Hepatocyte (in vitro differentiated cells): ENCODE results near the gene PCDHGA9. TPM values are rescaled to one million over a fixed set of nuclear protein-coding genes. Genes with fewer than 3 reads are reported as not detected.
A peak's percentile ranks its signal among the peaks of the same experiment; 100 is the strongest.
"Not testable (repeated sequence)": the region's sequence is repeated elsewhere in the genome, so short reads cannot be mapped to it uniquely, and the experiment has no call there.

ENCODE experiments used
- DNase-seq: peaks from one replicate; pipeline ENCODE4 v3.0.0-alpha.2; 2016; ENCODE audit warnings: low spot score
- H2AFZ ChIP-seq: fragments of 200-600 bp; sonication (generic); 2 replicates; pipeline ENCODE4 v1.6.0; 2016; ENCODE audit warnings: antibody characterized with exemption, mild to moderate bottlenecking
- H3K27ac ChIP-seq: fragments of 200-600 bp; sonication (generic); 2 replicates; pipeline ENCODE4 v1.5.1; 2016; ENCODE audit warnings: mild to moderate bottlenecking
- H3K27me3 ChIP-seq: fragments of 200-600 bp; sonication (generic); 2 replicates; pipeline ENCODE4 v1.6.1; 2016
- H3K36me3 ChIP-seq: fragments of 200-600 bp; sonication (generic); replicated peaks from 2 replicates; pipeline ENCODE4 v1.5.1; 2016; ENCODE audit warnings: low read depth; ENCODE audit not compliant: insufficient read depth
- H3K4me1 ChIP-seq: fragments of 200-600 bp; sonication (generic); 2 replicates; pipeline ENCODE4 v1.5.1; 2016; ENCODE audit warnings: mild to moderate bottlenecking, moderate library complexity; ENCODE audit not compliant: insufficient read depth
- H3K4me2 ChIP-seq: fragments of 200-600 bp; sonication (generic); 2 replicates; pipeline ENCODE4 v1.6.0; 2016
- H3K4me3 ChIP-seq: fragments of 200-600 bp; sonication (generic); 2 replicates; pipeline ENCODE4 v1.5.1; 2016; ENCODE audit warnings: mild to moderate bottlenecking
- H3K79me2 ChIP-seq: fragments of 200-600 bp; sonication (generic); 2 replicates; pipeline ENCODE4 v1.6.0; 2017; ENCODE audit warnings: mild to moderate bottlenecking
- H3K9me2 ChIP-seq: fragments of 200-600 bp; sonication (generic); replicated peaks from 2 replicates; pipeline ENCODE4 v1.6.0; 2017; ENCODE audit warnings: mild to moderate bottlenecking; ENCODE audit not compliant: insufficient read depth
- H3K9me3 ChIP-seq: fragments of 200-600 bp; sonication (generic); 2 replicates; pipeline ENCODE4 v1.5.1; 2016; ENCODE audit warnings: low read depth, mild to moderate bottlenecking
- H4K20me1 ChIP-seq: fragments of 200-600 bp; sonication (generic); 2 replicates; pipeline ENCODE4 v1.6.0; 2016; ENCODE audit warnings: mild to moderate bottlenecking; ENCODE audit not compliant: insufficient read depth, poor library complexity, severe bottlenecking
- EZH2 ChIP-seq: fragments of 200-600 bp; sonication (generic); IDR thresholded peaks from 2 replicates; pipeline ENCODE4 v1.6.1; 2016; ENCODE audit warnings: antibody characterized with exemption, mild to moderate bottlenecking, borderline replicate concordance
- EZH2phosphoT487 ChIP-seq: fragments of 200-600 bp; sonication (generic); IDR thresholded peaks from one replicate; pipeline ENCODE4 v1.6.1; 2018; ENCODE audit warnings: antibody characterized with exemption, mild to moderate bottlenecking, low read depth, moderate library complexity; ENCODE audit not compliant: unreplicated experiment, severe bottlenecking
- whole genome bisulfite sequencing: methylation state at CpG from one replicate; pipeline ENCODE4 v1.1.6; 2016; ENCODE audit warnings: low lambda C conversion rate; ENCODE audit errors: missing lambda C conversion rate; 5-methylcytosine and 5-hydroxymethylcytosine counted together
- polyA plus RNA-seq: library from polyadenylated mRNA; unstranded; fragments of >200 nt; fragmentation: Nextera tagmentation; extraction: Ambion mirVana; gene quantifications from 2 replicates; pipeline ENCODE4 v1.2.1, GENCODE V29; 2016
- total RNA-seq: library from RNA; depleted of rRNA; stranded (reverse); fragments of >200 nt; gene quantifications from 2 replicates; pipeline ENCODE4 v1.2.3, GENCODE V29; 2014
- TF ChIP-seq, protein P1 (sequence below): fragments of 200-600 bp; sonication (generic); IDR thresholded peaks from 2 replicates; pipeline ENCODE4 v1.5.1; 2016; ENCODE audit warnings: antibody characterized with exemption, mild to moderate bottlenecking; ENCODE audit not compliant: poor library complexity

The PCDHGA9 gene
- total and polyA plus RNA-seq, 2 experiments from 2014 or later: 1.2 TPM; not detected in 1

DNA sequence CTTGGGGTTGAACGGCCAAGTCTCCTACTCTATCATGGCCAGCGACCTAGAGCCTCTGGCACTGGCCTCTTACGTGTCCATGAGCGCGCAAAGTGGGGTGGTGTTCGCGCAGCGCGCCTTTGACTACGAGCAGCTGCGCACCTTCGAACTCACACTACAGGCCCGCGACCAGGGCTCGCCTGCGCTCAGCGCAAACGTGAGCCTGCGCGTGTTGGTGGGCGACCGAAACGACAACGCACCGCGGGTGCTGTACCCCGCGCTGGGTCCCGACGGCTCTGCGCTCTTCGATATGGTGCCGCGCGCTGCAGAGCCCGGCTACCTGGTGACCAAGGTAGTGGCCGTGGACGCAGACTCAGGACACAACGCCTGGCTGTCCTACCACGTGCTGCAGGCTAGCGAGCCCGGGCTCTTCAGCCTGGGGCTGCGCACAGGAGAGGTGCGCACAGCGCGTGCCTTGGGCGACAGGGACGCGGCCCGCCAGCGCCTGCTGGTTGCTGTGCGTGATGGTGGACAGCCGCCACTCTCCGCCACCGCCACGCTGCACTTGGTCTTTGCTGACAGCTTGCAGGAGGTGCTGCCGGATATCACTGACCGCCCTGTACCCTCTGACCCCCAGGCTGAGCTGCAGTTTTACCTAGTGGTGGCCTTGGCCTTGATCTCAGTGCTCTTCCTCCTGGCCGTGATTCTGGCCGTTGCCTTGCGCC, 2.9 kb upstream of the PCDHGA9 start:
- H3K27ac ChIP-seq: no peak overlapping the region
- no peak overlapping the region for H3K4me3 ChIP-seq
- H3K36me3 ChIP-seq: no peaks in the 10 kb centered on the region
- H3K4me1 ChIP-seq: no peaks in the 10 kb centered on the region
- no peak overlapping the region for H2AFZ ChIP-seq
- H3K9me3 ChIP-seq: peaks cover 37% of the 10 kb centered on the region
- H3K79me2 ChIP-seq: no peaks in the 10 kb centered on the region
- TF ChIP-seq EZH2phosphoT487 (no peak), EZH2 (no peak)
- TF ChIP-seq, protein P1, sequence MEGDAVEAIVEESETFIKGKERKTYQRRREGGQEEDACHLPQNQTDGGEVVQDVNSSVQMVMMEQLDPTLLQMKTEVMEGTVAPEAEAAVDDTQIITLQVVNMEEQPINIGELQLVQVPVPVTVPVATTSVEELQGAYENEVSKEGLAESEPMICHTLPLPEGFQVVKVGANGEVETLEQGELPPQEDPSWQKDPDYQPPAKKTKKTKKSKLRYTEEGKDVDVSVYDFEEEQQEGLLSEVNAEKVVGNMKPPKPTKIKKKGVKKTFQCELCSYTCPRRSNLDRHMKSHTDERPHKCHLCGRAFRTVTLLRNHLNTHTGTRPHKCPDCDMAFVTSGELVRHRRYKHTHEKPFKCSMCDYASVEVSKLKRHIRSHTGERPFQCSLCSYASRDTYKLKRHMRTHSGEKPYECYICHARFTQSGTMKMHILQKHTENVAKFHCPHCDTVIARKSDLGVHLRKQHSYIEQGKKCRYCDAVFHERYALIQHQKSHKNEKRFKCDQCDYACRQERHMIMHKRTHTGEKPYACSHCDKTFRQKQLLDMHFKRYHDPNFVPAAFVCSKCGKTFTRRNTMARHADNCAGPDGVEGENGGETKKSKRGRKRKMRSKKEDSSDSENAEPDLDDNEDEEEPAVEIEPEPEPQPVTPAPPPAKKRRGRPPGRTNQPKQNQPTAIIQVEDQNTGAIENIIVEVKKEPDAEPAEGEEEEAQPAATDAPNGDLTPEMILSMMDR: no peak
- H4K20me1 ChIP-seq: no peaks in the 10 kb centered on the region
- H3K4me2 ChIP-seq: no peak overlapping the region
- H3K27me3 ChIP-seq: no peaks in the 10 kb centered on the region
- DNase-seq: no peak
- 96% methylated on average over 60 of the region's 61 CpGs for WGBS
- no peaks in the 10 kb centered on the region for H3K9me2 ChIP-seq

DNA sequence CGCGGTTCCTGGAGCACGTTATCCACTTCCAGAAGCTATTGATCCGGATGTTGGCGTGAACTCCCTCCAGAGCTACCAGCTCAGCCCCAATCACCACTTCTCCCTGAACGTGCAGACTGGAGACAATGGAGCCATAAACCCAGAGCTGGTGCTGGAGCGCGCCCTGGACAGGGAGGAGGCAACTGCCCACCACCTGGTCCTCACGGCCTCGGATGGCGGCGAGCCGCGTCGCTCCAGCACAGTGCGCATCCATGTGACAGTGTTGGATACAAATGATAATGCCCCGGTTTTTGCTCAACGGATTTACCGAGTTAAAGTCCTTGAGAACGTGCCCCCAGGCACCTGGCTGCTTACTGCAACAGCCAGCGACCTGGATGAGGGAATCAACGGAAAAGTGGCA, 809 bp downstream of the PCDHGA9 start:
- no peak for TF ChIP-seq EZH2
- TF ChIP-seq, protein P1: no peak
- no peak for TF ChIP-seq EZH2phosphoT487
- Histone ChIP-seq H4K20me1 (no peaks in the 10 kb centered on the region), H3K36me3 (peaks cover 2% of the 10 kb centered on the region), H3K9me3 (peaks cover 16% of the 10 kb centered on the region), H2AFZ (no peak overlapping the region), H3K9me2 (no peaks in the 10 kb centered on the region), H3K79me2 (no peaks in the 10 kb centered on the region), H3K4me2 (no peak overlapping the region), H3K27ac (no peak overlapping the region), H3K4me3 (no peak overlapping the region), H3K4me1 (no peaks in the 10 kb centered on the region), H3K27me3 (no peaks in the 10 kb centered on the region)
- WGBS: 96% methylated on average over 22 of the region's 22 CpGs
- no peak for DNase-seq

DNA sequence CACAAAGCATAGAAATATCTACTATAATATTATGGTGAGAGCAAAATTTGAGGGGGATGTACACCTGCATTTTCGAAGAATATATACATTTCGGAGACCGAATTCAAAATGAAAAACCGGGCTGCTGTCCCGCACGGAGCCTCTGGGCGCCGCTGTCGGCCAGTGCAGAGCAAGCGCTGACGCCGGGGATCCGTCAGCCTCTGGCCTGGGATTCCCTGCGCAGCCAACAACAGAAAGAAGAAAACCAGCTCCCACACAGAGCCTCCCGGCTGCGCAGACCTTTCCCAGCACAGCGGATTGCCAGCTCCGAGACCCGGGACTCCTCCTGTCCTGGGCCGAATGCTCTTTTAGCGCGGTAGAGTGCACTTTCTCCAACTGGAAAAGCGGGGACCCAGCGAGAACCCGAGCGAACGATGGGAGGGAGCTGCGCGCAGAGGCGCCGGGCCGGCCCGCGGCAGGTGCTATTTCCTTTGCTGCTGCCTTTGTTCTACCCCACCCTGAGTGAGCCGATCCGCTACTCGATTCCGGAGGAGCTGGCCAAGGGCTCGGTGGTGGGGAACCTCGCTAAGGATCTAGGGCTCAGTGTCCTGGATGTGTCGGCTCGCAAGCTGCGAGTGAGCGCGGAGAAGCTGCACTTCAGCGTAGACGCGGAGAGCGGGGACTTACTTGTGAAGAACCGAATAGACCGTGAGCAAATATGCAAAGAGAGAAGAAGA, 5.4 kb downstream of the PCDHGA9 start, which contains the start of gene PCDHGB6:
PCDHGB6 (plus strand) TSS at position 232 of the 716 bp plus-strand sequence; CDS start at position 414, 182 bp downstream.
- Histone ChIP-seq H3K9me3 (peaks cover 37% of the 10 kb centered on the region), H2AFZ (peak within 1 kb of the TSS; percentile 74), H3K4me3 (peak within 1 kb of the TSS; percentile 41), H3K4me2 (peak within 1 kb of the TSS; percentile 78), H3K27ac (peak within 1 kb of the TSS; percentile 83), H3K79me2 (peaks cover 23% of the 10 kb centered on the region)
- not testable (repeated sequence) for H3K36me3 ChIP-seq, H3K4me1 ChIP-seq, H4K20me1 ChIP-seq, H3K27me3 ChIP-seq, H3K9me2 ChIP-seq
- DNase-seq: peak; percentile 83
- WGBS: 9% methylated on average over 51 of the region's 51 CpGs
- TF ChIP-seq, protein P1: peak; percentile 79
